CD14-positive monocyte (primary cell): ENCODE measurements around the gene KCNRG. TPM values are rescaled to one million over a fixed set of nuclear protein-coding genes. Genes with fewer than 3 reads are reported as not detected.

ENCODE experiments used
- DNase-seq, 3 donors: peaks; one replicate each; pipeline ENCODE4 v3.0.0-alpha.2; 2011 to 2022
- H2AFZ ChIP-seq: 2 replicates; pipeline ENCODE4 v1.6.0; 2012; ENCODE audit warnings: mild to moderate bottlenecking, low read depth, low read length, inconsistent platforms; ENCODE audit not compliant: insufficient read depth, poor library complexity, severe bottlenecking
- H3K27ac ChIP-seq, 2 donors: 1 replicate in 1 of 2; 2 replicates in 1 of 2; pipeline ENCODE4 v1.5.1; 2012 to 2013; ENCODE audit warnings: low read length in 2 of 2, control low read depth in 1 of 2, inconsistent platforms in 1 of 2, low read depth in 1 of 2, mild to moderate bottlenecking in 1 of 2
- H3K27me3 ChIP-seq, 2 donors: one replicate each; pipeline versions ENCODE4 v1.6.0 to v1.6.1; 2011 to 2013; ENCODE audit warnings: low read length in 2 of 2; ENCODE audit not compliant: control insufficient read depth in 2 of 2, insufficient read depth in 2 of 2
- H3K36me3 ChIP-seq, 2 donors: replicated peaks in 1 of 2; 1 replicate in 1 of 2; 2 replicates in 1 of 2; pipeline versions ENCODE4 v1.5.1 to v1.6.1; 2012 to 2013; ENCODE audit warnings: low read length in 2 of 2, control low read depth in 1 of 2, inconsistent platforms in 1 of 2, mild to moderate bottlenecking in 1 of 2; ENCODE audit not compliant: insufficient read depth in 2 of 2, control insufficient read depth in 1 of 2
- H3K4me1 ChIP-seq, 2 donors: 1 replicate in 1 of 2; 2 replicates in 1 of 2; pipeline versions ENCODE4 v1.5.1 to v1.6.1; 2012 to 2013; ENCODE audit warnings: low read length in 2 of 2, control low read depth in 1 of 2, inconsistent platforms in 1 of 2, mild to moderate bottlenecking in 1 of 2, moderate library complexity in 1 of 2; ENCODE audit not compliant: insufficient read depth in 2 of 2, control insufficient read depth in 1 of 2
- H3K4me2 ChIP-seq: replicated peaks from 2 replicates; pipeline ENCODE3; 2012; ENCODE audit warnings: low read length, moderate library complexity, mild to moderate bottlenecking; ENCODE audit not compliant: poor library complexity, severe bottlenecking; ENCODE audit errors: extremely low read depth
- H3K4me3 ChIP-seq, 3 experiments: fragments of 200-600 bp in 1 of 3; sonication (generic) in 1 of 3; replicated peaks in 1 of 3; 1 replicate in 2 of 3; 2 replicates in 1 of 3; pipeline ENCODE4 v1.5.1; 2011 to 2013; ENCODE audit warnings: low read length in 3 of 3, mild to moderate bottlenecking in 3 of 3, control low read depth in 2 of 3, low read depth in 2 of 3, inconsistent platforms in 1 of 3, moderate library complexity in 1 of 3
- H3K79me2 ChIP-seq: 2 replicates; pipeline ENCODE4 v1.6.0; 2012; ENCODE audit warnings: mild to moderate bottlenecking, control low read depth, inconsistent platforms, low read length, moderate library complexity; ENCODE audit not compliant: insufficient read depth
- H3K9ac ChIP-seq: 2 replicates; pipeline ENCODE4 v1.6.0; 2017; ENCODE audit warnings: low read length, mild to moderate bottlenecking; ENCODE audit not compliant: insufficient read depth, poor library complexity, severe bottlenecking
- H3K9me3 ChIP-seq, 2 donors: replicated peaks in 1 of 2; 1 replicate in 1 of 2; 2 replicates in 1 of 2; pipeline versions ENCODE4 v1.5.1 to v1.6.1; 2012 to 2013; ENCODE audit warnings: low read length in 2 of 2, control low read depth in 1 of 2; ENCODE audit not compliant: control insufficient read depth in 1 of 2, insufficient read depth in 1 of 2
- H4K20me1 ChIP-seq: 2 replicates; pipeline ENCODE4 v1.6.0; 2012; ENCODE audit warnings: mild to moderate bottlenecking, low read length, control low read depth, moderate library complexity; ENCODE audit not compliant: insufficient read depth
- H3K27ac Mint-ChIP-seq, 7 donors: one replicate each; pipeline ENCODE4 v1.8.0; 2020; ENCODE audit warnings: mild to moderate bottlenecking in 7 of 7, mixed read lengths in 7 of 7, moderate library complexity in 6 of 7, inconsistent platforms in 2 of 7
- H3K27me3 Mint-ChIP-seq, 3 donors: one replicate each; pipeline ENCODE4 v1.8.0; 2021 to 2022; ENCODE audit warnings: low read depth in 3 of 3, mild to moderate bottlenecking in 3 of 3, mixed read lengths in 3 of 3, moderate library complexity in 3 of 3, inconsistent platforms in 1 of 3
- H3K36me3 Mint-ChIP-seq, 2 donors: one replicate each; pipeline ENCODE4 v1.8.0; 2020; ENCODE audit warnings: mixed read lengths in 2 of 2, inconsistent platforms in 1 of 2, mild to moderate bottlenecking in 1 of 2
- H3K4me1 Mint-ChIP-seq: one replicate; pipeline ENCODE4 v1.8.0; 2020; ENCODE audit warnings: mild to moderate bottlenecking, mixed read lengths
- H3K4me3 Mint-ChIP-seq, 2 donors: one replicate each; pipeline ENCODE4 v1.8.0; 2020; ENCODE audit warnings: mild to moderate bottlenecking in 2 of 2, mixed read lengths in 2 of 2, moderate library complexity in 1 of 2
- H3K9me3 Mint-ChIP-seq, 7 donors: one replicate each; pipeline ENCODE4 v1.8.0; 2020 to 2022; ENCODE audit warnings: mixed read lengths in 7 of 7, mild to moderate bottlenecking in 6 of 7, moderate library complexity in 6 of 7, inconsistent platforms in 2 of 7
- WGBS: methylation state at CpG from one replicate; pipeline ENCODE4 v1.1.5; 2013; ENCODE audit warnings: missing lambda C conversion rate; ENCODE audit not compliant: insufficient coverage; 5-methylcytosine and 5-hydroxymethylcytosine counted together
- intact Hi-C, 2 donors: fragments of 100-400 bp; cut with micrococcal nuclease; formaldehyde crosslinking; loops; one replicate each; pipeline versions ENCODE4 v1.15.0 to v1.15.1; 2023
- polyA plus RNA-seq, 3 donors: library from polyadenylated mRNA; depleted of rRNA in 1 of 3; unstranded in 2 of 3; stranded (reverse) in 1 of 3; fragments of 300-500 nt in 2 of 3; fragments of >200 nt in 1 of 3; fragmentation: Illumina TruSeq in 2 of 3; gene quantifications; 1 replicate in 2 of 3; 2 replicates in 1 of 3; pipeline ENCODE4 v1.2.3, GENCODE V29; 2012 to 2021
- TF ChIP-seq, protein P1 (sequence below): fragments of 200-600 bp; IDR thresholded peaks from one replicate; pipeline ENCODE4 v1.8.0; 2022; ENCODE audit warnings: antibody characterized with exemption, mild to moderate bottlenecking

The KCNRG gene
- polyA plus RNA-seq, 3 donors = 0.15 to 0.29 TPM; not detected in 1

DNA sequence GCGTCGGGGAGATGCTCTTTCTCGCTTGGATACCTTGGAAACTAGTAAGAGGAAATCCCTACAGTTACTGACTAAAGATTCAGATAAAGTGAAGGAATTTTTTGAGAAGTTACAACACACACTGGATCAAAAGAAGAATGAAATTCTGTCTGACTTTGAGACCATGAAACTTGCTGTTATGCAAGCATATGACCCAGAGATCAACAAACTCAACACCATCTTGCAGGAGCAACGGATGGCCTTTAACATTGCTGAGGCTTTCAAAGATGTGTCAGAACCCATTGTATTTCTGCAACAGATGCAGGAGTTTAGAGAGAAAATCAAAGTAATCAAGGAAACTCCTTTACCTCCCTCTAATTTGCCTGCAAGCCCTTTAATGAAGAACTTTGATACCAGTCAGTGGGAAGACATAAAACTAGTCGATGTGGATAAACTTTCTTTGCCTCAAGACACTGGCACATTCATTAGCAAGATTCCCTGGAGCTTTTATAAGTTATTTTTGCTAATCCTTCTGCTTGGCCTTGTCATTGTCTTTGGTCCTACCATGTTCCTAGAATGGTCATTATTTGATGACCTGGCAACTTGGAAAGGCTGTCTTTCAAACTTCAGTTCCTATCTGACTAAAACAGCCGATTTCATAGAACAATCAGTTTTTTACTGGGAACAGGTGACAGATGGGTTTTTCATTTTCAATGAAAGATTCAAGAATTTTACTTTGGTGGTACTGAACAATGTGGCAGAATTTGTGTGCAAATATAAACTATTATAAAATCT lies 2.7 kb upstream of the KCNRG start:
- WGBS = no CpG with 5 or more reads among the region's 6 CpGs
- no peak overlapping the region for H3K9ac ChIP-seq
- H3K36me3 ChIP-seq = peaks cover 34 to 94% of the 10 kb centered on the region in 2 donors

DNA sequence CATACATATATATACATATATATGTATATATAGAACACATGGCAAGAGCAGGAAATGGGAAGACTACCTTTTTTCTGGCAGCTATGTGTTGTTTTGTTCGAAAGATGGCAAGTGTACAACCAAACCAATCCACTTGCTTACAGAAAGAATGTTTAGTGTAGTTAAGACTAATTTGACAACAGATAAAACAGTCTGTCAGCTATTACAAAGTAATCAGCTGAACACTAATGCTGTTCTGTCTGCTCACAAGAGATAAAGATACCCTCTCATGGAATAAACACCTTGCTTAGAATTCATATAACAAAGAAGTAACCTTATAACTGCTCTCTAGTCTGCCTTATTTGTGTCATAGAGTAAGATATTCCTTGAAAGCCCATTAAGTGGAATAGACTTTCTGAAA lies 858 bp upstream of the KCNRG start:
- H3K79me2 ChIP-seq = peaks cover 43% of the 10 kb centered on the region
- Mint-ChIP-seq H3K4me1 (no peaks in the 10 kb centered on the region), H3K27me3 (no peaks in the 10 kb centered on the region), H3K4me3 (no peak overlapping the region), H3K27ac (peak overlapping the region in 1 of 7 donors; percentile 60), H3K9me3 (peaks cover 0 to 2% (median 0%) of the 10 kb centered on the region in 7 donors), H3K36me3 (peaks cover 55 to 75% of the 10 kb centered on the region in 2 donors)
- no peak for DNase-seq
- intact Hi-C loops = no loop called here
- no peak overlapping the region for H3K4me2 ChIP-seq
- no peaks in the 10 kb centered on the region for H3K4me1 ChIP-seq
- H3K9ac ChIP-seq = no peak overlapping the region
- no peaks in the 10 kb centered on the region for H3K27me3 ChIP-seq
- no CpG with 5 or more reads among the region's 1 CpG for WGBS
- peak overlapping the region in 1 of 2 donors; percentile 46 for H3K27ac ChIP-seq
- peaks cover 70% of the 10 kb centered on the region for H4K20me1 ChIP-seq
- H3K9me3 ChIP-seq = no peaks in the 10 kb centered on the region
- peaks cover 34 to 88% of the 10 kb centered on the region in 2 donors for H3K36me3 ChIP-seq
- TF ChIP-seq, protein P1, sequence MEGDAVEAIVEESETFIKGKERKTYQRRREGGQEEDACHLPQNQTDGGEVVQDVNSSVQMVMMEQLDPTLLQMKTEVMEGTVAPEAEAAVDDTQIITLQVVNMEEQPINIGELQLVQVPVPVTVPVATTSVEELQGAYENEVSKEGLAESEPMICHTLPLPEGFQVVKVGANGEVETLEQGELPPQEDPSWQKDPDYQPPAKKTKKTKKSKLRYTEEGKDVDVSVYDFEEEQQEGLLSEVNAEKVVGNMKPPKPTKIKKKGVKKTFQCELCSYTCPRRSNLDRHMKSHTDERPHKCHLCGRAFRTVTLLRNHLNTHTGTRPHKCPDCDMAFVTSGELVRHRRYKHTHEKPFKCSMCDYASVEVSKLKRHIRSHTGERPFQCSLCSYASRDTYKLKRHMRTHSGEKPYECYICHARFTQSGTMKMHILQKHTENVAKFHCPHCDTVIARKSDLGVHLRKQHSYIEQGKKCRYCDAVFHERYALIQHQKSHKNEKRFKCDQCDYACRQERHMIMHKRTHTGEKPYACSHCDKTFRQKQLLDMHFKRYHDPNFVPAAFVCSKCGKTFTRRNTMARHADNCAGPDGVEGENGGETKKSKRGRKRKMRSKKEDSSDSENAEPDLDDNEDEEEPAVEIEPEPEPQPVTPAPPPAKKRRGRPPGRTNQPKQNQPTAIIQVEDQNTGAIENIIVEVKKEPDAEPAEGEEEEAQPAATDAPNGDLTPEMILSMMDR = no peak
- no peak overlapping the region for H2AFZ ChIP-seq
- no peak overlapping the region for H3K4me3 ChIP-seq

More for the DNA sequence above, 2.7 kb upstream of the KCNRG start:
- Histone ChIP-seq H3K4me2 (no peak overlapping the region), H2AFZ (no peak overlapping the region), H4K20me1 (peaks cover 79% of the 10 kb centered on the region), H3K79me2 (peaks cover 61% of the 10 kb centered on the region), H3K9me3 (no peaks in the 10 kb centered on the region), H3K27me3 (no peaks in the 10 kb centered on the region), H3K4me3 (no peak overlapping the region), H3K27ac (peak overlapping the region in 1 of 2 donors; percentile 43), H3K4me1 (no peaks in the 10 kb centered on the region)
- no peak for DNase-seq
- TF ChIP-seq, protein P1 = no peak
- Mint-ChIP-seq H3K27me3 (no peaks in the 10 kb centered on the region), H3K4me3 (no peak overlapping the region), H3K36me3 (peaks cover 47 to 75% of the 10 kb centered on the region in 2 donors), H3K27ac (peak overlapping the region in 3 of 7 donors; percentile 25 to 55 (median 34)), H3K4me1 (no peaks in the 10 kb centered on the region), H3K9me3 (peaks cover 0 to 2% (median 0%) of the 10 kb centered on the region in 7 donors)
- intact Hi-C loops = no loop called here
